Adrenal gland (tissue), 5 donors: ENCODE measurements around the gene PPM1F.

Source experiments
- POLR2A ChIP-seq, 2 donors: fragments of 450-650 bp; IDR thresholded peaks; one replicate each; pipeline ENCODE4 v1.6.1; 2017; ENCODE audit warnings: antibody characterized with exemption in 2 of 2, mild to moderate bottlenecking in 2 of 2, moderate library complexity in 1 of 2
- TF ChIP-seq, protein P1 (sequence below), 6 experiments: fragments of 450-650 bp in 4 of 6; fragments of 200-600 bp in 2 of 6; sonication (generic) in 1 of 6; IDR thresholded peaks; 1 replicate in 5 of 6; 2 replicates in 1 of 6; pipeline versions ENCODE4 v1.5.1 to v1.8.0; 2016 to 2021; ENCODE audit warnings: antibody characterized with exemption in 6 of 6, mild to moderate bottlenecking in 2 of 6, moderate library complexity in 1 of 6
- donor health status: DM: no; HTN: no; CAD: no.

DNA sequence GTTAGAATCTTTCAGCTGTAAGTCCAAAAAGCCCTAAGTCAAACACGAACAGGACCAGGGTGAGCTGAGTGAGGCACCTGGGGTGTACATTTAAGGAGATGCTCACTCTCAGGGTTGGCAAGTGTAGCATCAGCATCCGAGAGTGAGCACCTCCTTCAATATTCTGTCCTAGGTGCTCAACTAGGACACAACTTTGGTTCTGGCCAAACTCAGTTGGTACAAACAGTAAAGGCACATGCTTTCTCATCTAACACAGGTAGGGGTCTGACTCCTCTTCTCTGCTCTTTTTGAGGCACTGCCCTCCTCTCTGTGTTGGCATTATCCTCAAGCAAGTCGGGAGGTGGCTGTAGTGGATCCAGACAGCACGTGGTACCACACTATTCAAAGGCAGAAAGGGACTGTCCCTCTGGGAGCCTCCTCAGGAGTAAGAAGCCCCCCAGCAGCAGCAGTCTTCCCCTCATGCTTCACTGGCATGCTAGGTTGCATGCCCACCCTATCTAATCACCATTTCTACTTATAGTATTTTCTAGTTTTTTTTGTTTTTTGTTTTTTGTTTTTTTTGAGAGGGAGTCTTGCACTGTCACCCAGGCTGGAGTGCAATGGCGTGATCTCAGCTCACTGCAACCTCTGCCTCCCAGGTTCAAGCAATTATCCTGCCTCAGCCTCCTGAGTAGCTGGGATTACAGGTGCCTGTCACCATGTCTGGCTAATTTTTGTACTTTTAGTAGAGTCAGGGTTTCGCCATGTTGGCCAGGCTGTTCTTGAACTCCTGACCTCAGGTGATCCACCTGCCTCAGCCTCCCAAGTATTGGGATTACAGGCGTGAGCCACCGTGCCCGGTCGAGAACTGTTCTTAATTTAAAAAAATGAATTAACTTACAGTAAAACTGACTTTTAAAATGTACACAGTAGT lies 70.6 kb downstream of the PPM1F start:
- TF ChIP-seq, protein P1, sequence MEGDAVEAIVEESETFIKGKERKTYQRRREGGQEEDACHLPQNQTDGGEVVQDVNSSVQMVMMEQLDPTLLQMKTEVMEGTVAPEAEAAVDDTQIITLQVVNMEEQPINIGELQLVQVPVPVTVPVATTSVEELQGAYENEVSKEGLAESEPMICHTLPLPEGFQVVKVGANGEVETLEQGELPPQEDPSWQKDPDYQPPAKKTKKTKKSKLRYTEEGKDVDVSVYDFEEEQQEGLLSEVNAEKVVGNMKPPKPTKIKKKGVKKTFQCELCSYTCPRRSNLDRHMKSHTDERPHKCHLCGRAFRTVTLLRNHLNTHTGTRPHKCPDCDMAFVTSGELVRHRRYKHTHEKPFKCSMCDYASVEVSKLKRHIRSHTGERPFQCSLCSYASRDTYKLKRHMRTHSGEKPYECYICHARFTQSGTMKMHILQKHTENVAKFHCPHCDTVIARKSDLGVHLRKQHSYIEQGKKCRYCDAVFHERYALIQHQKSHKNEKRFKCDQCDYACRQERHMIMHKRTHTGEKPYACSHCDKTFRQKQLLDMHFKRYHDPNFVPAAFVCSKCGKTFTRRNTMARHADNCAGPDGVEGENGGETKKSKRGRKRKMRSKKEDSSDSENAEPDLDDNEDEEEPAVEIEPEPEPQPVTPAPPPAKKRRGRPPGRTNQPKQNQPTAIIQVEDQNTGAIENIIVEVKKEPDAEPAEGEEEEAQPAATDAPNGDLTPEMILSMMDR (IDR thresholded peaks at IDR 0.05), result no peak
- TF ChIP-seq POLR2A (IDR thresholded peaks at IDR 0.05), result no peak
